Measurements from ENCODE around the gene CPA2. TPM values are rescaled to one million over a fixed set of nuclear protein-coding genes. Genes with fewer than 3 reads are reported as not detected.
"Not testable (repeated sequence)": the region's sequence is repeated elsewhere in the genome, so short reads cannot be mapped to it uniquely, and the experiment has no call there.

The CPA2 gene
- total RNA-seq, 1 experiment from 2014 or later: 1.6 TPM

DNA sequence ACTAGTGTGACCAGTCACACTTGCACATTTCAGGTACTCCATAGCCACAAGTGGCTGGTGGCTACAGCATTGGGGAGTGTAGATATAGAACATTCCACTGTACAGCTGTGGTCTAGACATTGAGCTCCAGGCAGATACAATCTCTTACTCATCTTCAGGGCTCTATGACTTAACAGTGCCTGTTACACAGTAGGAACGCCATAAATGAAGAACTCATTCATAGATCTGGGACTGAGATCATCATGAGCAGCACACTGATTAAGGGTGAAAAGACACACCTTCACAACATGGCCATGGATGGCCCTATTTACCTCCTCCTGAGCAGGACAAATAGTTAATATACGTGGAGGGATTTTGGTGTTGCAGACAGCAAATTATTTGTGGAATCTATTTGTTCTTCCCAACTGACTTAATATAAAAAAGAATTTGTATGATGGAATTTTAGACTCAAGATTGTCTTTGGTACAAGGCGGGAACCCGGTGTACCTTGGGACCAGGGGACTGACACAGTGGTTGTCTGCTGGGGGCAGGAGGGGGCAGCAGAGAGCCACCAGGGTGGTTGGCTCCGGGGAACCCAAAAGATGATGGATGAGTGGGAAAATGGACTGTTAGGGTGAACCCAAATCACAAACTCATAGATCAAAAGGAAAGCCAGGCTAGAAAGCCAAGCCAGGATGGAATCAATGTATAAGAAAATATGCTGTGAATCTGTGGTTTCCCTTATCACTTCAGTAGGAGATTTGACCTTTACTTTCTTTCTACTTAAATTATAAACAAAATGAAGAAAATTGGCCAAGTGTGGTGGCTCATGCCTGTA is 24.3 kb upstream of the CPA2 start:
- peak; percentile 35 for DNase-seq
- Histone ChIP-seq H3K4me3 (no peak overlapping the region), H3K9me3 (peaks cover 4% of the 10 kb centered on the region; the same call in 1 of the 2 replicates), H3K27me3 (no peaks in the 10 kb centered on the region), H3K36me3 (no peaks in the 10 kb centered on the region)

DNA sequence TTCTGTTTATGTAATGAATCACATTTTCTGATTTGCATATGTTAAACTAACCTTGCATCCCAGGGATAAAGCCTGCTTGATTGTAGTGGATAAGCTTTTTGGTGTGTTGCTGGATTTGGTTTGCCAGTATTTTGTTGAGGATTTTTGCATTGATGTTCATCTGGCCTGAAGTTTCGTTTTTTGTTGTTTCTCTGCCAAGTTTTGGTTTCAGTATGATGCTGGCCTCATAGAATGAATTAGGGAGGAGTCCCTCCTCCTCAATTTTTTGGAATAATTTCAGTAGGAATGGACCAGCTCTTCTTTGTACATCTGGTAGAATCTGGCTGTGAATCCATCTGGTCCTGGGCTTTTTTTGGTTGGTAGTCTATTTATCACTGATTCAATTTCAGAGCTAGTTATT is 23.2 kb upstream of the CPA2 start:
- not testable (repeated sequence) for H3K4me3 ChIP-seq, DNase-seq

DNA sequence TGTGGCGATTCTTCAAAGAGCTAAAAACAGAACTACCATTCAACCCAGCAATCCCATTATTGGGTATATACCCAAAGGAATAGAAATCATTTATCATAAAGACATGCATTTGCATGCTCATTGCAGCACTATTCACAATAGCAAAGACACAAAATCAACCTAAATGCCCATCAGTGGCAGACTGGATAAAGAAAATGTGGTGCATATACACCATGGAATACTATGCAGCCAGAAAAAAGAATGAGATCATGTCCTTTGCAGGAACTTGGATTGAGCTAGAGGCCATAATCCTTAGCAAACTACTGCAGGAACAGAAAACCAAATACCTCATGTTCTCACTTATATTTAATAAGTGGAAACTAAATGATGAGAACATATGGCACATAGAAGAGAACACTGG is 20.2 kb upstream of the CPA2 start:
- H3K4me3 ChIP-seq, H3K9me3 ChIP-seq, H3K27me3 ChIP-seq, DNase-seq, H3K36me3 ChIP-seq: not testable (repeated sequence)

More for the DNA sequence above, 23.2 kb upstream of the CPA2 start:
- not testable (repeated sequence) for H3K27me3 ChIP-seq, H3K36me3 ChIP-seq, H3K9me3 ChIP-seq

DNA sequence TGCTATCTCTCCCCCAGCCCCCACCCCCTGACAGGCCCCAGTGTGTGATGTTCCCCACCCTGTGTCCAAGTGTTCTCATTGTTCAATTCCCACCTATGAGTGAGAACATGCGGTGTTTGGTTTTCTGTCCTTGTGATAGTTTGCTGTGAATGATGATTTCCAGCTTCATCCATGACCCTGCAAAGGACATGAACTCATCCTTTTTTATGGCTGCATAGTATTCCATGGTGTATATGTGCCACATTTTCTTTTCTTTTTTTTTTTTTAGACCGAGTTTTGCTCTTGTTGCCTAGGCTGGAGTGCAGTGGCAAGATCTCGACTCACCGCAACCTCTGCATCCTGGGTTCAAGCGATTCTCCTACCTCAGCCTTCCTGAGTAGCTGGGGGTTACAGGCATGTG is 17.8 kb upstream of the CPA2 start:
- not testable (repeated sequence) for H3K27me3 ChIP-seq, H3K36me3 ChIP-seq, DNase-seq, H3K9me3 ChIP-seq, H3K4me3 ChIP-seq

DNA sequence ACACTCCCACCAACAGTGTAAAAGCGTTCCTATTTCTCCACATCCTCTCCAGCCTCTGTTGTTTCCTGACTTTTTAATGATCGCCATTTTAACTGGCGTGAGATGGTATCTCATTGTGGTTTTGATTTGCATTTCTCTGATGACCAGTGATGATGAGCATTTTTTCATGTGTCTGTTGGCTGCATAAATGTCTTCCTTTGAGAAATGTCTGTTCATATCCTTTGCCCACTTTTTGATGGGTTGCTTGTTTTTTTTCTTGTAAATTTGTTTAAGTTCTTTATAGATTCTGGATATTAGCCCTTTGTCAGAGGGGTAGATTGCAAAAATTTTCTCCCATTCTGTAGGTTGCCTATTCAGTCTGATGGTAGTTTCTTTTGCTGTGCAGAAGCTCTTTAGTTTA is 17.0 kb upstream of the CPA2 start:
- not testable (repeated sequence) for H3K4me3 ChIP-seq, H3K27me3 ChIP-seq, H3K9me3 ChIP-seq, H3K36me3 ChIP-seq, DNase-seq

DNA sequence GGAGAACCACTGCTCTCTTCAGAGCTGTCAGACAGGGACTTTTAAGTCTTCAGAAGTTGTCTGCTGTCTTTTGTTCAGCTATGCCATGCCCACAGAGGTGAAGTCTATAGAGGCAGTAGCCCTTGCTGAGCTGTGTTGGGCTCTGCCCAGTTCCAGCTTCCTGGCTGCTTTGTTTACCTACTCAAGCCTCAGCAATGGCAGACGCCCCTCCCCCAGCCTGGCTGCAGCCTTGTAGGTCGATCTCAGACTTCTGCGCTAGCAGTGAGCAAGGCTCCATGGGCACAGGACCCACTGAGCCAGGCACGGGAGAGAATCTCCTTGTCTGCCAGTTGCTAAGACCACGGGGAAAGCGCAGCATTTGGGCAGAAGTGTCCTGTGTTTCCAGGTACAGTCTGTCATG is 12.1 kb upstream of the CPA2 start:
- peaks cover 8% of the 10 kb centered on the region; the same call in 1 of the 2 replicates for H3K9me3 ChIP-seq
- no peak for DNase-seq
- no peak overlapping the region for H3K4me3 ChIP-seq
- H3K36me3 ChIP-seq: no peaks in the 10 kb centered on the region
- no peaks in the 10 kb centered on the region for H3K27me3 ChIP-seq

DNA sequence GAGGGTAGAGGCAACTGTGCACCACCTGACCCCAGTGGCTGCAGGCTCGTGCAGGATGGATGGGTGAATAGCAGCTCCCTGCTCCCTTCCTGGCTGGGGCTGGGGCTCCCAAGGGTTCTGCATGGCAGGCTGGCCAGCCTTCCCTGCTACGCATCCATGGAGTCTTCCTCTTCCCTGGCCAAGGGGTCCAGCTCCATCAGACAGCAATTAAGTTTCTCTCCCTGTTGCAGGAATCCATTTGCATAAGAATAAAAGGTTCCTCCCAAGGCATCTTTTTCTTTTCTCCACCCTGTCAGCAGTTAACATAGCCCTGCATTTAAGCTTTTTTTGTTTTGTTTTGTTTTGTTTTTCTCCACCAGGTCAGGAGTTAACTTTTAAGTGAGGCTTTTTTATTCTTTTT is 10.0 kb upstream of the CPA2 start:
- Histone ChIP-seq H3K9me3 (peaks cover 8% of the 10 kb centered on the region; the same call in 1 of the 2 replicates), H3K27me3 (no peaks in the 10 kb centered on the region), H3K4me3 (no peak overlapping the region), H3K36me3 (no peaks in the 10 kb centered on the region)
- no peak for DNase-seq

DNA sequence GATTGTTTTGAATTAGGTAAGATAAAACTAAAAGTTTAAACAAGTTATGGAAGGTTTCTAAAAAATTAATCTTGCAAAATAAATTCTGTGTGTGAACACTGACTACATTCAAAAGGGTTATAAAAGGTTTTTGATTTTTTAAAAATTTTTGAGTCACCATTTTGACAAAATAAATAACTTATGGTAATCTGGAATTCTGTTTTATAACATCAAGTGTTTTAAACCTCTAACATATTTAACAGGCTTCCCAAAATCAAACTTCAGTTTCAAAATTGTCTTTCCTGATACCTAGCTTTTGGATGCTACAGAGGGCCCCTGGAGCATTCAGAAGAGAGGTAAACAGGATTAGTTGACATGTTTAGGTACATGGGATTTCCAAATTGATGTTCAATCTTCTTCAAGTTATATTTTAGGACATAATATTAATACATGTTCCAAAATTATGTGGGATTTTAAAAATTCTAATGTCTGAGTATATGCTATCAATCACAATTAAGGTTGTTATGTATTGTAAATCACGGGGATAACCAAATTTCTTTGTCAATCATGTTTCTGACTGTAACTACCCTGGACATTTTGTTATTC is 8.1 kb upstream of the CPA2 start:
- no peak for DNase-seq
- no peaks in the 10 kb centered on the region for H3K27me3 ChIP-seq
- no peak overlapping the region for H3K4me3 ChIP-seq
- H3K9me3 ChIP-seq: peaks cover 8% of the 10 kb centered on the region; the same call in 1 of the 2 replicates
- no peaks in the 10 kb centered on the region for H3K36me3 ChIP-seq

DNA sequence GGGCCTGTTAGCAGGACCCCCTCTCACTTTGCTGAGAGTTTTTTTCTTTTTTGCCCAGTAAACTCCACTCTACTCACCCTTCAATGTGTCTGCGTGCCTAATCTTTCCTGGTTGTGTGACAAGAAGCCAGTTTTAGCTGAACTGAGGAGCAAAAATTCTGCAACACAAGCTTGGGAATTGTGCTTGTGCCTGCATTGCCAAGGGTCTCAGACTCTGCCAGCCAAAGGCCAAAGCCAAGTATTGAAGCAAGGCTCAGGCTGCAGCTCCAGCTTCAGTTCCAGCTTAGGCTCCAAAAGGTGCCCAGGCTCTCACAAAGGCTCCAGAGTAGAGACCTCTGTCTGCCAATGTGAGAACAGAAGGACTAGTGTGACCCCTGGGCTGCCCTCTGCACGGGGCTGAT is 4.2 kb upstream of the CPA2 start:
- Histone ChIP-seq H3K9me3 (peaks cover 8% of the 10 kb centered on the region; the same call in 1 of the 2 replicates), H3K27me3 (no peaks in the 10 kb centered on the region), H3K4me3 (no peak overlapping the region), H3K36me3 (no peaks in the 10 kb centered on the region)
- no peak for DNase-seq

DNA sequence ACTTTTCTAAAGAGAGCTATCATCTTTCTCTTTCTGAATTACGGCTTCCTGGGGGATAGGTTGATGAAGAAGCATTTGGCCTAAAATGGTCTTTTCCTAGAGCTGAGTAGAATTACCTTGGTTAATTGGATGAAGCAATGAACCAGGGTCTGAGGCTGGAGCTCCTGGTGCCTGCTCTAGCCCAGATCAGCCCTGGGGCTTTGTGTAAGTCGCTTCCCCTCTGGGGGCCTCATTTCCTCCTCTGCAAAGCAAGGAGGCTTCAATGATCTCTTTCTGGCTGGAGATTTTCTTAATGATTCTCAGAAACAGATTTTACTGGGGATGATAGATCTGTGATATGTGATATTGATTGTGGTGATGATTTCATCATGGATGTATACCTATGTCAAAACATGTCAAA is 3.5 kb upstream of the CPA2 start:
- no peaks in the 10 kb centered on the region for H3K27me3 ChIP-seq
- no peak for DNase-seq

DNA sequence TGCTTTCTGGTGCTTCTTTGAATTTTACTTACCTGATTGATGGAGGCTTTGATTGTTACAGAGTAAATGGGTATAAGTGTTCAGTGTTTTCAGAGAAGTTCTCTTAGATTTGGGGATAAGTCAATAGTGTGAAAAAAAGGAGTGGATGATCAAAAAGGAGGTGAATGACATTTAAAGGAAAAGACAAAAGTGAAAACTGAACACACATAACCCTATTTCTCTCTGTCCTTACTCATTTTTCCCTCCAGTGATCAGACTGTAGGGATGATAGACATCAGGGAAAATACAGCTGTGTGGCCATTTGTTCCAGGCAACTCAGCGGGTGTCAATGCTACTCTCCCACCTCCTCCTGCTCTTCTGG is 278 bp downstream of the CPA2 start:
- no peak overlapping the region for H3K4me3 ChIP-seq
- no peaks in the 10 kb centered on the region for H3K9me3 ChIP-seq
- no peak for DNase-seq
- no peaks in the 10 kb centered on the region for H3K36me3 ChIP-seq
- H3K27me3 ChIP-seq: no peaks in the 10 kb centered on the region

More for the DNA sequence above, 3.5 kb upstream of the CPA2 start:
- H3K36me3 ChIP-seq: no peaks in the 10 kb centered on the region
- peaks cover 5% of the 10 kb centered on the region; the same call in 1 of the 2 replicates for H3K9me3 ChIP-seq
- H3K4me3 ChIP-seq: no peak overlapping the region

DNA sequence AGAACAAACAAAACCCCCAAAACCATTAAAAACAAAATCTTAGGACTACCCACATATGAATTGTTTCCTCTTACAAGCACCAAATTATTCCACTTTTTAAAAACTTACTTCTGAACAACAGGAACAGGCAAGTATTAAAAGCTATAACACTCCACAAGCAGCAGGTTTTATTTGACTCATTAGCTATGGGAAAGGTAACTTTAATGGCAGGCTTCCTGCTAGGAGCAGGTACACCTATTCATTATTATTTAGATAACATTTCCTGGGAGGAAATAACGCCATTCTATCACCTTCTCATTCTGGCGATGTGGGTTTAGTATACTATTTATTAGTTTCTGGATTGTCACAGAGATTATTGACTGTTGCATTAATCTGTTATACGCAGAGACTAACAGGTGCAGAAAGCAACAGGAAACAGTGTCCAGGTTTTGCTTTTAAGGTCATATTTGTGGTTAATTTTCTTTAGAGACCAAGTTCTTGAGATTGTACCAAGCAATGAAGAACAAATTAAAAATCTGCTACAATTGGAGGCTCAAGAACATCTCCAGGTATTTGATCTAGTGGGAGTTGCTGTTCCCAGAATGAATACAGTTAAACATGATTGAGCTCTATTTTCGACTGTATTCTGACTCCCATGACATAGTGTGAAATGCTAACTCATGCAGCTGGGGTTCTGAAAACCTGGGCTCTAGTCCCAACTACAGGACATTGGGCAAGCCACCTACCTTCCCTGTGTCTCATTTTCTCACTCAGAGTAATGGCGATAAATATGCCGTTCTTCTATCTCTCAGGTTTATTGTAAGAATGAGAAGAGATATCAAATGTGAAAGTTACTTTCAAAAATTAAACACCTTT is 2.0 kb downstream of the CPA2 start:
- Histone ChIP-seq H3K27me3 (no peaks in the 10 kb centered on the region), H3K4me3 (no peak overlapping the region), H3K36me3 (no peaks in the 10 kb centered on the region), H3K9me3 (no peaks in the 10 kb centered on the region)
- DNase-seq: no peak

DNA sequence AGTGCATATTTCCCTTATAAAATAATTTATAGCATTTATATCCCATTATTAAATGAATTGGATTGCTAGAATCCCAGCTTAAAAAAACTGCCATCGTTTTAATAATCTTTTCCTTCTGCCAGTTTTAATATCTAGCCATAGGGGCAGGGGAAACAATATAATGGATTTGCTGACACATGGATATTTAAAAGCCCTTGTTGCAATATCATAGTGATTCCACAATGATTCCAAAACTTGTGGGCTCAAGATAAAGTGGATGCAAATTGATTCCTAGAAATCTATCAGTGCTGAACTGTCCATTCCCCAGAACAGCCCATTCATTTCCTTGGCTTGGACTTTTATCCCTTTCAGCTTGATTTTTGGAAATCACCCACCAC is 2.6 kb downstream of the CPA2 start:
- no peaks in the 10 kb centered on the region for H3K9me3 ChIP-seq
- H3K27me3 ChIP-seq: no peaks in the 10 kb centered on the region
- no peak for DNase-seq
- H3K4me3 ChIP-seq: no peak overlapping the region
- no peaks in the 10 kb centered on the region for H3K36me3 ChIP-seq

DNA sequence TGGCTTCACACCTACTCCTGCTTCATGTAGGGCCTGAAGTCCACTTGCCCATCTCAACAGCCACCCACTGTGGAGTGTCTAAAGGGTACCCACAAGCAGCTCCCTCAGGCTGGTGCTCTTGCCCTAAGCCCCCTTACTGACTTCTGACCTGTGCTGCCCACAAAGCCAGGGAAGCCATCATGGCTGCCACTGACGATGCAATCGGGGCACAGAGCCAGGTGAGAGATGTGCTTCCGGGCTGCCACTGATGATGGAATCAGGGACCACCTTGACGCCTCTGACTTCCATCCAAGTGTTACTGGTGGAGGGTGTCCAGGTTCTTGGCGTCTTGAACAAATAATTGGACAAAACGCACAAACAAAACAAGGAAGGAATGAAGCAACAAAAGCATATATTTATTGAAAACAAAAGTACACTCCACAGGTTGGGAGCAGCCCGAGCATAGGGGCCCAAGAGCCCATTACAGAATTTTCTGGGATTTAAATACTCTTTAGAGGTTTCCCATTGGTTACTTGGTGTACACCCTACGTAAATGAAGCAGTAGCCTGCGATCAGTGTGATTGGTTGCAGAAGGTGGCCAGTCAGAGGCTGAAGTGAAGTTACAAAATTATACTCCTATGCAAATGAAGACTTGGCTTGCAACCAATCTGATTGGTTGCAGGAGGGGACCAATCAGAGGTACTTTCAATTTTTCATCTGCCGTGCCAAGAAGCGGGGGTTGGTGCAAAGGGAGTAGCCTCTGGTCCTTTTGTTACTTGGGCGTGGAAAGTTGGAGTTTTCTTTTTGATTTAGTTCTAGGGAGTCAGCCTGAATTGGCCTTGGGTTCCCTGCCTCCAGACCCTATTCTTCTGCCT is 4.5 kb downstream of the CPA2 start:
- DNase-seq: no peak
- H3K9me3 ChIP-seq: no peaks in the 10 kb centered on the region

DNA sequence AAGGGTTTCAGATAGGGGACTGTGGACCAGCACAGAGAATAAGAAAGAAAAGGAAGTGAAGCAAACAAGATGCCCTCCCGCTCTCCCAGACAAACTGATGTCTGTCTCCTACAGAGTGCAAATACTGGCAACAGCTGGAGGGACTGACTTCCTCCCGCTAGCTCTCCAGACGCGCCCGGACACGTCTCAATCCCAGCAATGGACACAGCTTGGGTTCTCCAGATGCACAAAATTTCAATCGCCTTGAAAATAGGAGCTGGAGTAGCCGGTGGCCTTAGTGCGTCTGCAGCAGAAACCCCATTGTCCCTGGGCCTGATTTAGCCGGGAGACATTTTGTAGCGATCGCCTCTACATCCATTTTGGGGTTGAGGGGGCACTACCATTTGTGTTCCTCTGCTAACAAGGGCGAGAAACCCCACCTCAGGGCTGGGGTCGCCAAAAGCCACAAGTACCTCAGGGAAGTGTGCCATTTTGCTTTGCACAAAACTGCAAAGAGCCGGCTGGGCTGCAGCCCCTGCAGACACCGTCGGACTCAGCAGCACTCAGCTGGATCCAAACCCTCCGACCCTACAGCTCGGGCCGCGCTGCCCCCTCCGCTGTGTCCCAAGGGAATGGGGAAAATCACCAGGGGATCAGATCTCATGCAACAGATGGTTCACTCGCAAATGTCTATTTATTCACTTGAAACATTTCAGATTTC is 5.9 kb downstream of the CPA2 start:
- H3K4me3 ChIP-seq: no peak overlapping the region
- no peaks in the 10 kb centered on the region for H3K27me3 ChIP-seq

More for the DNA sequence above, 4.5 kb downstream of the CPA2 start:
- Histone ChIP-seq H3K36me3 (no peaks in the 10 kb centered on the region), H3K27me3 (no peaks in the 10 kb centered on the region), H3K4me3 (no peak overlapping the region)

More for the DNA sequence above, 5.9 kb downstream of the CPA2 start:
- Histone ChIP-seq H3K9me3 (no peaks in the 10 kb centered on the region), H3K36me3 (no peaks in the 10 kb centered on the region)
- no peak for DNase-seq
